Measurements from ENCODE around the gene LASP1.
A peak's percentile ranks its signal among the peaks of the same experiment; 100 is the strongest.

The LASP1 gene

GRCh38 chr17:38864636-38865398 is 5.0 kb upstream of the LASP1 start:
- TF ChIP-seq USF1 (IDR thresholded peaks at IDR 0.05) (no peak), YY1 (IDR thresholded peaks at IDR 0.05; ENCODE audit: low read depth) (no peak), TEAD4 (IDR thresholded peaks at IDR 0.05) (no peak), NFIC (IDR thresholded peaks at IDR 0.05) (no peak), RAD21 (IDR thresholded peaks at IDR 0.05; ENCODE audit: low read depth) (no peak), TAF1 (IDR thresholded peaks at IDR 0.05; ENCODE audit: low read depth) (no peak)

GRCh38 chr17:38867179-38867967 is 2.5 kb upstream of the LASP1 start:
- TF ChIP-seq CEBPB (IDR thresholded peaks at IDR 0.05), result no peak
- no peak for TF ChIP-seq EP300 (IDR thresholded peaks at IDR 0.05; ENCODE audit: borderline replicate concordance)
- peak; percentile 80 for TF ChIP-seq TEAD4 (IDR thresholded peaks at IDR 0.05)
- TF ChIP-seq RAD21 (IDR thresholded peaks at IDR 0.05; ENCODE audit: low read depth), result no peak

- TF ChIP-seq USF1 (IDR thresholded peaks at IDR 0.05) (no peak), ZBTB7A (IDR thresholded peaks at IDR 0.05; ENCODE audit: low read depth) (no peak), YY1 (IDR thresholded peaks at IDR 0.05; ENCODE audit: low read depth) (no peak), RAD21 (IDR thresholded peaks at IDR 0.05; ENCODE audit: low read depth) (no peak), TCF12 (IDR thresholded peaks at IDR 0.05; ENCODE audit: low read depth) (no peak), NFIC (IDR thresholded peaks at IDR 0.05) (no peak), TEAD4 (IDR thresholded peaks at IDR 0.05) (no peak), EGR1 (IDR thresholded peaks at IDR 0.05) (no peak)
Observed at GRCh38 chr17:38867968-38868816, 1.7 kb upstream of the LASP1 start.

GRCh38 chr17:38868817-38869525 is 887 bp upstream of the LASP1 start:
- TF ChIP-seq REST (IDR thresholded peaks at IDR 0.05; ENCODE audit: low read depth), result no peak
- TF ChIP-seq TEAD4 (IDR thresholded peaks at IDR 0.05), result peak; percentile 89
- TF ChIP-seq EGR1 (IDR thresholded peaks at IDR 0.05), result no peak
- TF ChIP-seq TCF12 (IDR thresholded peaks at IDR 0.05; ENCODE audit: low read depth), result peak; percentile 58
- TF ChIP-seq ZBTB7A (IDR thresholded peaks at IDR 0.05; ENCODE audit: low read depth), result no peak
- peak; percentile 40; the same call in 1 of the 2 replicates for TF ChIP-seq NFIC (IDR thresholded peaks at IDR 0.05)
- TF ChIP-seq CEBPB (IDR thresholded peaks at IDR 0.05), result peak; percentile 27; the same call in 1 of the 2 replicates
- no peak for TF ChIP-seq USF1 (IDR thresholded peaks at IDR 0.05)
- no peak for TF ChIP-seq YY1 (IDR thresholded peaks at IDR 0.05; ENCODE audit: low read depth)

- no peak for TF ChIP-seq EGR1 (IDR thresholded peaks at IDR 0.05)
- TF ChIP-seq REST (IDR thresholded peaks at IDR 0.05; ENCODE audit: low read depth), result no peak
- TF ChIP-seq YY1 (IDR thresholded peaks at IDR 0.05; ENCODE audit: low read depth), result no peak
- TF ChIP-seq FOXM1 (IDR thresholded peaks at IDR 0.05; ENCODE audit: borderline replicate concordance, low read depth), result no peak
- no peak for TF ChIP-seq USF1 (IDR thresholded peaks at IDR 0.05)
- TF ChIP-seq TAF1 (IDR thresholded peaks at IDR 0.05; ENCODE audit: low read depth), result peak; percentile 26; the same call in 1 of the 2 replicates
- no peak for TF ChIP-seq EP300 (IDR thresholded peaks at IDR 0.05; ENCODE audit: borderline replicate concordance)
- TF ChIP-seq ZBTB7A (IDR thresholded peaks at IDR 0.05; ENCODE audit: low read depth), result peak; percentile 48; the same call in 1 of the 2 replicates
- no peak for TF ChIP-seq CEBPB (IDR thresholded peaks at IDR 0.05)
- no peak for TF ChIP-seq TEAD4 (IDR thresholded peaks at IDR 0.05)
- no peak for TF ChIP-seq RAD21 (IDR thresholded peaks at IDR 0.05; ENCODE audit: low read depth)
- no peak for TF ChIP-seq NFIC (IDR thresholded peaks at IDR 0.05)
- TF ChIP-seq CREB1 (IDR thresholded peaks at IDR 0.05; ENCODE audit: low read depth), result no peak
- 0 out of 2 replicates have a peak, but pooled peaks have one; percentile 0 for TF ChIP-seq TCF12 (IDR thresholded peaks at IDR 0.05; ENCODE audit: low read depth)
- TF ChIP-seq MAX (IDR thresholded peaks at IDR 0.05), result peak; percentile 12; the same call in 1 of the 2 replicates
Observed at GRCh38 chr17:38870259-38871165, 654 bp downstream of the LASP1 start.
